IMR-90 (cell line): ENCODE measurements around the gene SP8. TPM values are rescaled to one million over a fixed set of nuclear protein-coding genes. Genes with fewer than 3 reads are reported as not detected.

ENCODE experiments used
- ATAC-seq: fragments of 200-7000 bp; cut with Tn5 transposase; 2 replicates; pipeline ENCODE4 v1.9.1; 2020; ENCODE audit warnings: low read depth, mild to moderate bottlenecking, moderate library complexity
- BruUV-seq: library from RNA; stranded (reverse); fragments of 400-500 nt; replicated peaks from 2 replicates; lab custom pipeline; 2021; lab: Mats Ljungman, UMichigan
- CTCF ChIA-PET: fragments of 300-600 bp; formaldehyde crosslinking; extraction: SDS; loops from one replicate; lab custom pipeline; 2021; ENCODE audit warnings: antibody characterized with exemption; lab: Yijun Ruan, JAX
- POLR2A ChIA-PET: fragments of 300-600 bp; sonication (Branson Sonifier 250); formaldehyde crosslinking; loops from one replicate; lab custom pipeline; 2022; ENCODE audit warnings: antibody characterized with exemption; ENCODE audit not compliant: unreplicated experiment; lab: Charles Lee
- DNase-seq: peaks from one replicate; pipeline ENCODE4 v3.0.0; 2013
- H2AFZ ChIP-seq: replicated peaks from 2 replicates; pipeline ENCODE3; 2013; ENCODE audit warnings: low read length, mild to moderate bottlenecking; ENCODE audit not compliant: poor library complexity
- H2AK5ac ChIP-seq: 2 replicates; pipeline ENCODE4 v1.6.1; 2013; ENCODE audit warnings: low read depth, low read length, inconsistent platforms
- H2AK9ac ChIP-seq: replicated peaks from 2 replicates; pipeline ENCODE3; 2013; ENCODE audit warnings: mild to moderate bottlenecking, low read depth, low read length, moderate library complexity; ENCODE audit not compliant: poor library complexity
- H2BK120ac ChIP-seq: 2 replicates; pipeline ENCODE4 v1.6.1; 2013; ENCODE audit warnings: low read depth, low read length, inconsistent platforms
- H2BK15ac ChIP-seq: 3 replicates; pipeline ENCODE4 v1.6.1; 2013; ENCODE audit warnings: low read depth, low read length, inconsistent platforms
- H2BK20ac ChIP-seq: 2 replicates; pipeline ENCODE4 v1.6.1; 2013; ENCODE audit warnings: low read depth, mild to moderate bottlenecking, inconsistent platforms, low read length, moderate library complexity
- H2BK5ac ChIP-seq: 2 replicates; pipeline ENCODE4 v1.6.1; 2013; ENCODE audit warnings: mild to moderate bottlenecking, low read depth, low read length, inconsistent platforms; ENCODE audit not compliant: poor library complexity, severe bottlenecking
- H3K14ac ChIP-seq: replicated peaks from 2 replicates; pipeline ENCODE4 v1.6.1; 2013; ENCODE audit warnings: low read depth, low read length, inconsistent platforms
- H3K18ac ChIP-seq: 2 replicates; pipeline ENCODE4 v1.6.1; 2013; ENCODE audit warnings: low read depth, low read length, control low read depth
- H3K23ac ChIP-seq: 2 replicates; pipeline ENCODE4 v1.6.1; 2013; ENCODE audit warnings: low read depth, low read length, inconsistent platforms
- H3K27ac ChIP-seq: 2 replicates; pipeline ENCODE4 v1.5.1; 2013; ENCODE audit warnings: mild to moderate bottlenecking, control low read depth, low read length; ENCODE audit not compliant: insufficient read depth
- H3K27me3 ChIP-seq: 2 replicates; pipeline ENCODE4 v1.6.1; 2013; ENCODE audit warnings: low read length; ENCODE audit not compliant: control insufficient read depth, insufficient read depth
- H3K36me3 ChIP-seq: 2 replicates; pipeline ENCODE4 v1.6.1; 2013; ENCODE audit warnings: low read length, mixed read lengths; ENCODE audit not compliant: control insufficient read depth, insufficient read depth
- H3K4ac ChIP-seq: 2 replicates; pipeline ENCODE4 v1.6.1; 2013; ENCODE audit warnings: low read depth, low read length, inconsistent platforms
- H3K4me1 ChIP-seq: 2 replicates; pipeline ENCODE4 v1.6.1; 2013; ENCODE audit warnings: low read length, mixed read lengths; ENCODE audit not compliant: control insufficient read depth, insufficient read depth
- H3K4me2 ChIP-seq: 2 replicates; pipeline ENCODE4 v1.6.1; 2013; ENCODE audit warnings: low read depth, mild to moderate bottlenecking, control low read depth, low read length, moderate library complexity
- H3K4me3 ChIP-seq: 2 replicates; pipeline ENCODE4 v1.5.1; 2013; ENCODE audit warnings: low read depth, mild to moderate bottlenecking, control low read depth, low read length, moderate library complexity; ENCODE audit not compliant: insufficient read depth
- H3K56ac ChIP-seq: 2 replicates; pipeline ENCODE4 v1.6.1; 2013; ENCODE audit warnings: low read length, inconsistent platforms; ENCODE audit not compliant: insufficient read depth; ENCODE audit errors: extremely low read depth
- H3K79me1 ChIP-seq, 2 experiments: 2 replicates each; pipeline ENCODE4 v1.6.1; 2013; ENCODE audit warnings: low read length in 2 of 2, inconsistent platforms in 1 of 2, low read depth in 1 of 2
- H3K9ac ChIP-seq: 2 replicates; pipeline ENCODE4 v1.6.1; 2013; ENCODE audit warnings: low read depth, low read length, control low read depth
- H3K9me1 ChIP-seq: 2 replicates; pipeline ENCODE4 v1.6.1; 2013; ENCODE audit warnings: low read length, inconsistent platforms; ENCODE audit not compliant: insufficient read depth
- H3K9me3 ChIP-seq: 2 replicates; pipeline ENCODE4 v1.6.1; 2013; ENCODE audit warnings: low read length; ENCODE audit not compliant: control insufficient read depth, insufficient read depth
- H4K20me1 ChIP-seq: 2 replicates; pipeline ENCODE4 v1.6.1; 2013; ENCODE audit warnings: low read length, inconsistent platforms; ENCODE audit not compliant: insufficient read depth
- H4K5ac ChIP-seq: 2 replicates; pipeline ENCODE4 v1.6.1; 2013; ENCODE audit warnings: mild to moderate bottlenecking, low read depth, low read length, control low read depth
- H4K8ac ChIP-seq, 2 experiments: 2 replicates each; pipeline ENCODE4 v1.6.1; 2013; ENCODE audit warnings: low read depth in 2 of 2, low read length in 2 of 2, control low read depth in 1 of 2, inconsistent platforms in 1 of 2
- H4K91ac ChIP-seq: 2 replicates; pipeline ENCODE4 v1.6.1; 2013; ENCODE audit warnings: low read depth, low read length, inconsistent platforms; ENCODE audit not compliant: insufficient read depth
- BHLHE40 ChIP-seq: fragments of 150-350 bp; IDR thresholded peaks from 2 replicates; pipeline ENCODE4 v1.6.1; 2016; ENCODE audit warnings: mild to moderate bottlenecking, low read depth, low read length
- CEBPB ChIP-seq: IDR thresholded peaks from 2 replicates; pipeline ENCODE4 v1.6.1; 2012; ENCODE audit warnings: low read depth, low read length, improper control_type of control experiment
- CHD1 ChIP-seq: IDR thresholded peaks from 2 replicates; pipeline ENCODE4 v1.6.1; 2012; ENCODE audit warnings: low read depth, low read length, improper control_type of control experiment
- FOS ChIP-seq: fragments of 150-350 bp; IDR thresholded peaks from 2 replicates; pipeline ENCODE4 v1.6.1; 2016; ENCODE audit warnings: low read depth, low read length
- MAFK ChIP-seq: IDR thresholded peaks from 2 replicates; pipeline ENCODE4 v1.6.1; 2012; ENCODE audit warnings: low read depth, low read length, improper control_type of control experiment
- MAZ ChIP-seq: IDR thresholded peaks from 2 replicates; pipeline ENCODE4 v1.6.1; 2012; ENCODE audit warnings: low read depth, mild to moderate bottlenecking, low read length, improper control_type of control experiment, moderate library complexity, borderline replicate concordance
- MXI1 ChIP-seq: IDR thresholded peaks from 2 replicates; pipeline ENCODE4 v1.6.1; 2012; ENCODE audit warnings: low read depth, mild to moderate bottlenecking, low read length, moderate library complexity, borderline replicate concordance
- NFE2L2 ChIP-seq: fragments of 150-350 bp; IDR thresholded peaks from 2 replicates; pipeline ENCODE4 v1.6.1; 2016; ENCODE audit warnings: low read depth, mild to moderate bottlenecking, low read length
- POLR2A ChIP-seq: IDR thresholded peaks from 2 replicates; pipeline ENCODE4 v1.6.1; 2012; ENCODE audit warnings: mild to moderate bottlenecking, low read depth, low read length
- RAD21 ChIP-seq: IDR thresholded peaks from 2 replicates; pipeline ENCODE4 v1.6.1; 2012; ENCODE audit warnings: low read length, improper control_type of control experiment
- RFX5 ChIP-seq: IDR thresholded peaks from 2 replicates; pipeline ENCODE4 v1.8.0; 2012; ENCODE audit warnings: low read depth, mild to moderate bottlenecking, low read length, moderate library complexity
- SMC3 ChIP-seq: fragments of 150-350 bp; IDR thresholded peaks from 2 replicates; pipeline ENCODE4 v1.6.1; 2016; ENCODE audit warnings: low read depth, mild to moderate bottlenecking, antibody characterized with exemption, low read length, moderate library complexity
- WGBS, 2 experiments: methylation state at CpG; one replicate each; pipeline versions ENCODE4 v1.1.5 to v1.1.7; 2013; ENCODE audit warnings: missing lambda C conversion rate in 2 of 2; ENCODE audit not compliant: insufficient read length in 1 of 2; ENCODE audit errors: extremely low coverage in 2 of 2; 5-methylcytosine and 5-hydroxymethylcytosine counted together
- dilution Hi-C: fragments of 300-500 bp; cut with HindIII; formaldehyde crosslinking; loops from one replicate; pipeline ENCODE4 v1.14.3; 2018; ENCODE audit warnings: low sequenced_read_pairs; ENCODE audit not compliant: unreplicated experiment
- in situ Hi-C: fragments of 300-500 bp; cut with MboI; formaldehyde crosslinking; loops from 3 replicates; pipeline ENCODE4 v1.14.3; 2019; ENCODE audit warnings: low sequenced_read_pairs, inconsistent platforms, mixed read lengths
- intact Hi-C: fragments of 100-400 bp; cut with micrococcal nuclease; formaldehyde crosslinking; loops from 2 replicates; pipeline ENCODE4 v1.10.0; 2022
- polyA plus RNA-seq, 3 experiments: library from polyadenylated mRNA; depleted of rRNA; stranded (reverse); fragments of >200 nt; gene quantifications; 2 replicates each; pipeline ENCODE4 v1.2.3, GENCODE V29; 2012; ENCODE audit warnings: low replicate concordance in 1 of 3
- total RNA-seq: library from RNA; depleted of rRNA; stranded (reverse); fragments of >200 nt; gene quantifications from 2 replicates; pipeline ENCODE4 v1.2.3, GENCODE V29; 2012
- TF ChIP-seq, protein P1 (sequence below): fragments of 150-350 bp; IDR thresholded peaks from 2 replicates; pipeline ENCODE4 v1.6.1; 2017; ENCODE audit warnings: mild to moderate bottlenecking, antibody characterized with exemption, low read length, low read depth
- TF ChIP-seq, protein P2 (sequence below): conservative IDR thresholded peaks from 2 replicates; pipeline ENCODE4 v1.5.1; 2012; ENCODE audit warnings: mild to moderate bottlenecking, low read depth, low read length, improper control_type of control experiment
- TF ChIP-seq, protein P3 (sequence below): fragments of 150-350 bp; IDR thresholded peaks from 2 replicates; pipeline ENCODE4 v1.6.1; 2016; ENCODE audit warnings: low read depth, mild to moderate bottlenecking, low read length, moderate library complexity, borderline replicate concordance

Gene SP8
- total and polyA plus RNA-seq, 2 of the 4 experiments (the other 2 are of a cell fraction): not detected

DNA sequence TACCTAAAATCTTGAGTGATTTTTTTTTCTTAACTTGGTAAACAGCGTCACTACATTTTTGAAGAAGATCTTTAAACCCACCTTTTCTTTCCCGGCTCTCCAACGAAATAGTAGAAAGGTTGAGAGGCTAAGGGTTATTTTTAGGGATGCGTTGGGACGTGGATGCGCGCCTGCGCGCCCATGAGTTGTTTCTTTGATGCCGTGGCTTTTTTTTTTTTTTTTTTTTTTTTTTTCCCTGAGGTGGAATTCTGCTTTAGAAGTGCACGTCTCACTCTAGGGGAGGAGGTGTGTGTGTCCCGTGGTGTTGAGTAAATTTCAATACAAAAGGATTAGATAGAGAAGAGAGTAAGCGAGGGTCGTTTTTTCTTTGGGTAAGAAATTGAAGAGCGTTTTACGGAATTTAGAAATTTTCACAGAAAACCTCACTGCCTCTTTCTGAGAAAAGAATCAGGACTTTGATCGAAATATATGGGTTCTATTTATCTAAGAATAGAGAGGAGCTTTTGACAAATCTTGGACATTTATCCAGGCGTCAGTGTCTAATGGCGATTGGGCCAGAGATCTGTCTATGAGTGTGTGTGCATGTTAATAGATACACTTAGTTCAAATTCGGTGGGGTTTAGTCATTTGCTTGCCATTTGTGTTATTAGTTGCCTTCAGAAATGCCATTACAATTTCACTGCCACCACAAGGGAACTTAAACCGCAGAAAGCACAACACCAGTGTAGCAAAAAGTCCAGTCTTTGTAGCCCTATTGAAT is 1.2 kb upstream of the SP8 start:
- no TSS peak for BruUV-seq
- Histone ChIP-seq H3K4me1 (peaks cover 3% of the 10 kb centered on the region; the same call in 1 of the 2 replicates), H2BK120ac (no peak overlapping the region), H3K9ac (no peak overlapping the region), H3K4me3 (peak overlapping the region; percentile 74; the same call in 1 of the 2 replicates), H3K79me1 (no peaks in the 10 kb centered on the region), H2BK15ac (no peak overlapping the region), H4K5ac (no peak overlapping the region), H4K8ac (no peak overlapping the region), H3K27me3 (peaks cover 69% of the 10 kb centered on the region), H3K14ac (no peak overlapping the region), H4K91ac (no peak overlapping the region), H3K4me2 (peak overlapping the region; percentile 99), H3K18ac (no peak overlapping the region), H2AK5ac (no peak overlapping the region), H3K4ac (no peak overlapping the region), H3K9me1 (no peaks in the 10 kb centered on the region), H3K36me3 (no peaks in the 10 kb centered on the region), H2BK20ac (no peak overlapping the region), H4K20me1 (no peaks in the 10 kb centered on the region), H3K27ac (no peak overlapping the region), H2BK5ac (no peak overlapping the region), H3K9me3 (peaks cover 6% of the 10 kb centered on the region; the same call in 1 of the 2 replicates), H2AK9ac (no peak overlapping the region), H3K23ac (no peak overlapping the region), H3K56ac (no peak overlapping the region), H2AFZ (no peak overlapping the region)
- in situ Hi-C loops (no loop called here), intact Hi-C loops (loop anchor here (5.0 kb wide), 1 partner anchor 639 kb away; the partner anchor contains the start of gene SP4), dilution Hi-C loops (no loop called here)
- DNase-seq (no peak), ATAC-seq (no peak)
- CTCF ChIA-PET: no interaction called here
- WGBS, 2 experiments: no CpG with 5 or more reads among the region's 21 CpGs
- POLR2A ChIA-PET: no interaction called here
- TF ChIP-seq, protein P1, sequence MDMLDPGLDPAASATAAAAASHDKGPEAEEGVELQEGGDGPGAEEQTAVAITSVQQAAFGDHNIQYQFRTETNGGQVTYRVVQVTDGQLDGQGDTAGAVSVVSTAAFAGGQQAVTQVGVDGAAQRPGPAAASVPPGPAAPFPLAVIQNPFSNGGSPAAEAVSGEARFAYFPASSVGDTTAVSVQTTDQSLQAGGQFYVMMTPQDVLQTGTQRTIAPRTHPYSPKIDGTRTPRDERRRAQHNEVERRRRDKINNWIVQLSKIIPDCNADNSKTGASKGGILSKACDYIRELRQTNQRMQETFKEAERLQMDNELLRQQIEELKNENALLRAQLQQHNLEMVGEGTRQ: no peak
- TF ChIP-seq MXI1: no peak
- TF ChIP-seq, protein P2, sequence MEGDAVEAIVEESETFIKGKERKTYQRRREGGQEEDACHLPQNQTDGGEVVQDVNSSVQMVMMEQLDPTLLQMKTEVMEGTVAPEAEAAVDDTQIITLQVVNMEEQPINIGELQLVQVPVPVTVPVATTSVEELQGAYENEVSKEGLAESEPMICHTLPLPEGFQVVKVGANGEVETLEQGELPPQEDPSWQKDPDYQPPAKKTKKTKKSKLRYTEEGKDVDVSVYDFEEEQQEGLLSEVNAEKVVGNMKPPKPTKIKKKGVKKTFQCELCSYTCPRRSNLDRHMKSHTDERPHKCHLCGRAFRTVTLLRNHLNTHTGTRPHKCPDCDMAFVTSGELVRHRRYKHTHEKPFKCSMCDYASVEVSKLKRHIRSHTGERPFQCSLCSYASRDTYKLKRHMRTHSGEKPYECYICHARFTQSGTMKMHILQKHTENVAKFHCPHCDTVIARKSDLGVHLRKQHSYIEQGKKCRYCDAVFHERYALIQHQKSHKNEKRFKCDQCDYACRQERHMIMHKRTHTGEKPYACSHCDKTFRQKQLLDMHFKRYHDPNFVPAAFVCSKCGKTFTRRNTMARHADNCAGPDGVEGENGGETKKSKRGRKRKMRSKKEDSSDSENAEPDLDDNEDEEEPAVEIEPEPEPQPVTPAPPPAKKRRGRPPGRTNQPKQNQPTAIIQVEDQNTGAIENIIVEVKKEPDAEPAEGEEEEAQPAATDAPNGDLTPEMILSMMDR: no peak
- no peak for TF ChIP-seq RFX5
- TF ChIP-seq BHLHE40: no peak
- no peak for TF ChIP-seq CEBPB
- TF ChIP-seq MAFK: no peak
- TF ChIP-seq MAZ: no peak
- TF ChIP-seq SMC3: no peak
- no peak for TF ChIP-seq POLR2A
- TF ChIP-seq NFE2L2: no peak
- no peak for TF ChIP-seq CHD1
- no peak for TF ChIP-seq FOS
- TF ChIP-seq, protein P3, sequence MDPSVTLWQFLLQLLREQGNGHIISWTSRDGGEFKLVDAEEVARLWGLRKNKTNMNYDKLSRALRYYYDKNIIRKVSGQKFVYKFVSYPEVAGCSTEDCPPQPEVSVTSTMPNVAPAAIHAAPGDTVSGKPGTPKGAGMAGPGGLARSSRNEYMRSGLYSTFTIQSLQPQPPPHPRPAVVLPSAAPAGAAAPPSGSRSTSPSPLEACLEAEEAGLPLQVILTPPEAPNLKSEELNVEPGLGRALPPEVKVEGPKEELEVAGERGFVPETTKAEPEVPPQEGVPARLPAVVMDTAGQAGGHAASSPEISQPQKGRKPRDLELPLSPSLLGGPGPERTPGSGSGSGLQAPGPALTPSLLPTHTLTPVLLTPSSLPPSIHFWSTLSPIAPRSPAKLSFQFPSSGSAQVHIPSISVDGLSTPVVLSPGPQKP: no peak
- TF ChIP-seq RAD21: no peak
